Endothelial cell of umbilical vein (primary cell): ENCODE measurements around the gene AGAP5. TPM values are rescaled to one million over a fixed set of nuclear protein-coding genes. Genes with fewer than 3 reads are reported as not detected.
"Not testable (repeated sequence)": the region's sequence is repeated elsewhere in the genome, so short reads cannot be mapped to it uniquely, and the experiment has no call there.

ENCODE experiments used
- BruUV-seq: library from RNA; stranded (reverse); fragments of 400-500 nt; replicated peaks from 2 replicates; lab custom pipeline; 2021; lab: Mats Ljungman, UMichigan
- CTCF ChIA-PET: fragments of 300-600, 350-600 bp; sonication (Branson Sonifier 250); formaldehyde crosslinking; loops from one replicate; lab custom pipeline; 2021; ENCODE audit warnings: antibody characterized with exemption, inconsistent platforms; lab: Charles Lee
- POLR2A ChIA-PET: fragments of 300-600, 350-600 bp; sonication (Branson Sonifier 250); formaldehyde crosslinking; loops from one replicate; lab custom pipeline; 2021; ENCODE audit warnings: antibody characterized with exemption, inconsistent platforms; lab: Charles Lee
- DNase-seq: peaks from one replicate; pipeline ENCODE4 v3.0.0-alpha.2; 2011; ENCODE audit warnings: low read depth, low spot score
- FAIRE-seq: peaks from 2 replicates; lab custom pipeline; 2011; peaks lifted over from hg19 to GRCh38; lab: Jason Lieb, UNC
- H2AFZ ChIP-seq: 2 replicates; pipeline ENCODE4 v1.6.0; 2012; ENCODE audit warnings: low read depth, low read length, control low read depth, inconsistent platforms
- H3K27ac ChIP-seq: 2 replicates; pipeline ENCODE4 v1.5.1; 2011; ENCODE audit warnings: low read depth, mild to moderate bottlenecking, control low read depth, low read length, moderate library complexity; ENCODE audit not compliant: insufficient read depth
- H3K27me3 ChIP-seq, 2 experiments: 2 replicates each; pipeline versions ENCODE4 v1.6.0 to v1.6.1; 2011; ENCODE audit warnings: low read length in 2 of 2, mixed read lengths in 1 of 2; ENCODE audit not compliant: control insufficient read depth in 2 of 2, insufficient read depth in 2 of 2
- H3K36me3 ChIP-seq, 2 experiments: 2 replicates in 1 of 2; 3 replicates in 1 of 2; pipeline ENCODE4 v1.5.1; 2011; ENCODE audit warnings: low read length in 2 of 2, mild to moderate bottlenecking in 1 of 2, moderate library complexity in 1 of 2; ENCODE audit not compliant: control insufficient read depth in 2 of 2, insufficient read depth in 2 of 2; ENCODE audit errors: extremely low read depth in 1 of 2
- H3K4me1 ChIP-seq: 3 replicates; pipeline ENCODE4 v1.5.1; 2011; ENCODE audit warnings: mild to moderate bottlenecking, low read length; ENCODE audit not compliant: control insufficient read depth, insufficient read depth; ENCODE audit errors: extremely low read depth
- H3K4me2 ChIP-seq: 2 replicates; pipeline ENCODE4 v1.6.1; 2011; ENCODE audit warnings: low read length, control low read depth, mixed read lengths; ENCODE audit not compliant: insufficient read depth
- H3K4me3 ChIP-seq, 3 experiments: fragments of 200-600 bp in 1 of 3; sonication (generic), shearing (Covaris generic) in 1 of 3; replicated peaks in 1 of 3; 2 replicates each; pipeline ENCODE4 v1.5.1; 2011 to 2016; ENCODE audit warnings: control low read depth in 3 of 3, low read length in 3 of 3, mild to moderate bottlenecking in 2 of 3, inconsistent platforms in 1 of 3, low read depth in 1 of 3, moderate library complexity in 1 of 3; ENCODE audit not compliant: insufficient read depth in 1 of 3
- H3K79me2 ChIP-seq: 2 replicates; pipeline ENCODE4 v1.6.0; 2012; ENCODE audit warnings: low read length, inconsistent platforms; ENCODE audit not compliant: control insufficient read depth, insufficient read depth
- H3K9ac ChIP-seq: replicated peaks from 2 replicates; pipeline ENCODE3; 2011; ENCODE audit warnings: low read length, control low read depth; ENCODE audit not compliant: insufficient read depth; ENCODE audit errors: extremely low read depth
- H3K9me1 ChIP-seq: replicated peaks from 3 replicates; pipeline ENCODE4 v1.6.0; 2011; ENCODE audit warnings: mild to moderate bottlenecking, low read length; ENCODE audit not compliant: control insufficient read depth, insufficient read depth; ENCODE audit errors: extremely low read depth
- H3K9me3 ChIP-seq: replicated peaks from 2 replicates; pipeline ENCODE4 v1.5.1; 2012; ENCODE audit warnings: low read length, inconsistent platforms; ENCODE audit not compliant: control insufficient read depth, insufficient read depth
- H4K20me1 ChIP-seq: replicated peaks from 2 replicates; pipeline ENCODE3; 2011; ENCODE audit warnings: mild to moderate bottlenecking, low read length; ENCODE audit not compliant: control insufficient read depth, insufficient read depth; ENCODE audit errors: extremely low read depth
- CTCF ChIP-seq, 2 donors: IDR thresholded peaks; 1 replicate in 1 of 2; 2 replicates in 1 of 2; pipeline ENCODE4 v1.5.1; 2011; ENCODE audit warnings: low read length in 2 of 2, mild to moderate bottlenecking in 2 of 2, moderate library complexity in 2 of 2, control low read depth in 1 of 2, inconsistent platforms in 1 of 2, low read depth in 1 of 2; ENCODE audit not compliant: insufficient read depth in 1 of 2; ENCODE audit errors: extremely low read depth in 1 of 2
- EZH2 ChIP-seq: IDR thresholded peaks from 2 replicates; pipeline ENCODE4 v1.6.1; 2012; ENCODE audit warnings: borderline replicate concordance, low read depth, mild to moderate bottlenecking, moderate library complexity, low read length, inconsistent platforms; ENCODE audit not compliant: severe bottlenecking
- GATA2 ChIP-seq: IDR thresholded peaks from 2 replicates; pipeline ENCODE4 v1.7.0; 2011; ENCODE audit warnings: low read depth, mild to moderate bottlenecking, moderate library complexity, mixed read lengths, low read length; ENCODE audit not compliant: insufficient read length, insufficient read depth
- JUN ChIP-seq: IDR thresholded peaks from 2 replicates; pipeline ENCODE4 v1.6.1; 2011; ENCODE audit warnings: borderline replicate concordance, low read depth; ENCODE audit not compliant: insufficient read length, insufficient read depth
- MAX ChIP-seq: IDR thresholded peaks from 2 replicates; pipeline ENCODE4 v1.6.1; 2011; ENCODE audit not compliant: insufficient read depth, insufficient read length
- MYC ChIP-seq: IDR thresholded peaks from one replicate; pipeline ENCODE4 v1.6.1; 2011; ENCODE audit warnings: mild to moderate bottlenecking, low read depth, low read length
- POLR2A ChIP-seq: IDR thresholded peaks from 2 replicates; pipeline ENCODE4 v1.6.1; 2012; ENCODE audit warnings: low read depth, mild to moderate bottlenecking, control low read depth, low read length
- POLR2AphosphoS5 ChIP-seq: IDR thresholded peaks from 2 replicates; pipeline ENCODE4 v1.6.1; 2012; ENCODE audit warnings: low read depth, mild to moderate bottlenecking, control low read depth, low read length, moderate library complexity; ENCODE audit not compliant: insufficient read depth
- dilution Hi-C: fragments of 300-500 bp; cut with MboI; formaldehyde crosslinking; loops from one replicate; pipeline ENCODE4 v1.15.0; 2019; ENCODE audit warnings: low sequenced_read_pairs; ENCODE audit not compliant: extremely low pct_ligation_motif_present
- intact Hi-C: fragments of 100-400 bp; cut with micrococcal nuclease; formaldehyde crosslinking; loops from one replicate; pipeline ENCODE4 v1.10.0; 2022
- polyA plus RNA-seq, 4 experiments: library from polyadenylated mRNA; depleted of rRNA in 3 of 4; stranded (reverse) in 3 of 4; unstranded in 1 of 4; fragments of >200 nt; gene quantifications; 2 replicates each; pipeline versions ENCODE4 v1.2.1 to v1.2.3, GENCODE V29; 2011 to 2012; ENCODE audit warnings: missing spikeins in 1 of 4
- total RNA-seq: library from RNA; stranded (reverse); gene quantifications from 2 replicates; pipeline ENCODE4 v1.2.3, GENCODE V29; 2021

Gene AGAP5
- total and polyA plus RNA-seq, 2 donors (not counting 3 experiments of a cell fraction or from before 2014, with no cell fraction given): 4.4 to 7.7 TPM

GRCh38 chr10:73740501-73741254 lies 42.8 kb upstream of the AGAP5 start:
- H3K79me2 ChIP-seq: peaks cover 23% of the 10 kb centered on the region
- H3K9me3 ChIP-seq, H4K20me1 ChIP-seq, intact Hi-C loops, H3K9ac ChIP-seq, H3K27me3 ChIP-seq, CTCF ChIA-PET, DNase-seq, BruUV-seq, H3K4me2 ChIP-seq, H3K27ac ChIP-seq, dilution Hi-C loops, FAIRE-seq, H3K9me1 ChIP-seq, H2AFZ ChIP-seq, H3K4me3 ChIP-seq, H3K36me3 ChIP-seq: not testable (repeated sequence)
- POLR2A ChIA-PET: interaction anchor here (1.3 kb wide), 1 partner anchor 10 kb away, joined by 3 read pairs; no protein-coding TSS in a partner anchor
- H3K4me1 ChIP-seq: peaks cover 17% of the 10 kb centered on the region

GRCh38 chr10:73734796-73735305 lies 36.9 kb upstream of the AGAP5 start:
- no peak overlapping the region for H3K9ac ChIP-seq
- POLR2A ChIA-PET: no interaction called here
- H3K4me2 ChIP-seq: no peak overlapping the region
- no peaks in the 10 kb centered on the region for H3K9me1 ChIP-seq
- H3K9me3 ChIP-seq: no peaks in the 10 kb centered on the region
- H4K20me1 ChIP-seq: no peaks in the 10 kb centered on the region
- H3K27me3 ChIP-seq: no peaks in the 10 kb centered on the region
- peaks cover 38% of the 10 kb centered on the region for H3K79me2 ChIP-seq
- TF ChIP-seq JUN (no peak), GATA2 (no peak), MAX (no peak), MYC (no peak), POLR2A (no peak), POLR2AphosphoS5 (no peak), CTCF (IDR thresholded peaks at IDR 0.05; ENCODE audit: extremely low read depth in 1 of 2, insufficient read depth in 1 of 2, low read depth in 1 of 2, low read length in 2 of 2) (no peak), EZH2 (no peak)
- H3K4me3 ChIP-seq: no peak overlapping the region
- FAIRE-seq (no peak), DNase-seq (no peak)
- H2AFZ ChIP-seq: no peak overlapping the region
- peaks cover 0 to 17% of the 10 kb centered on the region in 2 experiments for H3K36me3 ChIP-seq
- dilution Hi-C loops: no loop called here
- CTCF ChIA-PET: no interaction called here
- intact Hi-C loops: no loop called here
- peaks cover 7% of the 10 kb centered on the region for H3K4me1 ChIP-seq
- no TSS peak for BruUV-seq
- no peak overlapping the region for H3K27ac ChIP-seq
